ENCODE measurements around the gene ICAM1. TPM values are rescaled to one million over a fixed set of nuclear protein-coding genes. Genes with fewer than 3 reads are reported as not detected.

The ICAM1 gene
- total RNA-seq, 1 donor = 6.5 TPM

GRCh38 chr19:10226376-10227025 lies 44.4 kb upstream of the ICAM1 start:
- TF ChIP-seq, protein P1, sequence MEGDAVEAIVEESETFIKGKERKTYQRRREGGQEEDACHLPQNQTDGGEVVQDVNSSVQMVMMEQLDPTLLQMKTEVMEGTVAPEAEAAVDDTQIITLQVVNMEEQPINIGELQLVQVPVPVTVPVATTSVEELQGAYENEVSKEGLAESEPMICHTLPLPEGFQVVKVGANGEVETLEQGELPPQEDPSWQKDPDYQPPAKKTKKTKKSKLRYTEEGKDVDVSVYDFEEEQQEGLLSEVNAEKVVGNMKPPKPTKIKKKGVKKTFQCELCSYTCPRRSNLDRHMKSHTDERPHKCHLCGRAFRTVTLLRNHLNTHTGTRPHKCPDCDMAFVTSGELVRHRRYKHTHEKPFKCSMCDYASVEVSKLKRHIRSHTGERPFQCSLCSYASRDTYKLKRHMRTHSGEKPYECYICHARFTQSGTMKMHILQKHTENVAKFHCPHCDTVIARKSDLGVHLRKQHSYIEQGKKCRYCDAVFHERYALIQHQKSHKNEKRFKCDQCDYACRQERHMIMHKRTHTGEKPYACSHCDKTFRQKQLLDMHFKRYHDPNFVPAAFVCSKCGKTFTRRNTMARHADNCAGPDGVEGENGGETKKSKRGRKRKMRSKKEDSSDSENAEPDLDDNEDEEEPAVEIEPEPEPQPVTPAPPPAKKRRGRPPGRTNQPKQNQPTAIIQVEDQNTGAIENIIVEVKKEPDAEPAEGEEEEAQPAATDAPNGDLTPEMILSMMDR (IDR thresholded peaks at IDR 0.05; ENCODE audit: insufficient read depth, low read length) = no peak
- DNase-seq (ENCODE audit: low read depth) = peak; percentile 100

GRCh38 chr19:10227026-10227971 lies 43.6 kb upstream of the ICAM1 start:
- TF ChIP-seq, protein P1 (IDR thresholded peaks at IDR 0.05; ENCODE audit: insufficient read depth, low read length) = peak; percentile 4
- DNase-seq (ENCODE audit: low read depth) = peak; percentile 55
- peak overlapping the region; percentile 26 for H3K4me3 ChIP-seq (ENCODE audit: low read depth, low read length)

More at GRCh38 chr19:10226376-10227025, 44.4 kb upstream of the ICAM1 start:
- peak overlapping the region; percentile 28 for H3K4me3 ChIP-seq (ENCODE audit: low read depth, low read length)

DNA sequence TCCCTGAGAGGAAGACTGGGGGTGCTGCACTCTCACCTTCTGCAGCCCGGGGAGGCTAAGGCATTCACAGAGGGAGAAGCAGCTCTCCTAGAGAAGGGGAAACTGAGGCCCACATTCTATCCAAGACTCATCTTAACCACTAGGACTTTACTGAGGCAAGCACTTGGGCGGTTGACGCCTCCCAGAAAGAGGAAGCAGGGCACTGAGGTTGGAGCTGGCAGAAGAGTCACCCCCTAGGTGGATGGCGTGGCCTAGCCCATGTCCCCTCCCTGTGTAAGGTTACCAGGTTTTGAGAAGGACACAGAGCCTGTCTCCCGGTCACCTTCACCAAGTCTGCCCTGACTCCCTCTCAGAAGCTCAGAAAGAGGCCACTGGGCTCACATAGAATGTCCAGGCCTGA lies 42.5 kb upstream of the ICAM1 start:
- TF ChIP-seq, protein P1 (IDR thresholded peaks at IDR 0.05; ENCODE audit: insufficient read depth, low read length) = no peak

GRCh38 chr19:10228920-10229319 lies 42.0 kb upstream of the ICAM1 start:
- TF ChIP-seq, protein P1 (IDR thresholded peaks at IDR 0.05; ENCODE audit: insufficient read depth, low read length) = peak; percentile 67
- H3K4me3 ChIP-seq (ENCODE audit: low read depth, low read length) = peak overlapping the region; percentile 28
- DNase-seq (ENCODE audit: low read depth) = peak; percentile 60

More for the DNA sequence above, 42.5 kb upstream of the ICAM1 start:
- DNase-seq (ENCODE audit: low read depth) = no peak
- no peak overlapping the region for H3K4me3 ChIP-seq (ENCODE audit: low read depth, low read length)

DNA sequence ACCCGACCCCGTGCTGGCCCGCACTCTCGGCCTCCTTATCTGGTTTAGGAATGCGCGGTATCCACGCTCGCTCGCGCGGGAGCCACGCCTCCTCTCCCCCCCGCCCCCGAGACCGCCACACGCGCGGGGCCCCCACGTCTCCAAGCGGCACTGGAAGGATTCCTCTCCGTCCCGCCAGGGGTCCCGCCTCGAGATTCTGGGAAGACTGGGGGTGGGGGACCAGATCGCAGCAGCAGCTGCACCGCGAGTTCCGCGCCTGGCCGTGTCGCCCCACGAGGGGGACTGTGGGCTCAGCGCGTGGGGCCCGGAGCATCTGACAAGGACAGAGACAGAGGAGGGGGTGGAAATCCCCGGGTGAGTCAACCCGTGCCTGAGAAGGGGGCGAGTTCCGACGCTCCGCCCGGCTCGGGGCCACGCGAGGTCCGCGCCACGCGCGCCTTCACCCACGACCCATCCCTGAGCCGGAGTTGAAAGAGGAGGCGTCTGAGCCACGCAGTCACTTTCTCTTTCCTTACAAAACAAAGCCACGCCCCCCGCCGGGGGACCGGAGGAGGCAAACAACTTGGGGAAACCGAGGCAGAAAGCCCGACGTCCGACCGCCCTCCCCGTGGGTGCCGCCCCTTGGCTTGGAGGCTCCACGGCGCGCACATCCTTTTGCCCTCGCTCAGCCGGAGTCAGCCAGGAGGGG lies 40.6 kb upstream of the ICAM1 start:
- TF ChIP-seq, protein P1 (IDR thresholded peaks at IDR 0.05; ENCODE audit: insufficient read depth, low read length) = peak; percentile 27
- peak overlapping the region; percentile 88 for H3K4me3 ChIP-seq (ENCODE audit: low read depth, low read length)
- peak; percentile 64 for DNase-seq (ENCODE audit: low read depth)

DNA sequence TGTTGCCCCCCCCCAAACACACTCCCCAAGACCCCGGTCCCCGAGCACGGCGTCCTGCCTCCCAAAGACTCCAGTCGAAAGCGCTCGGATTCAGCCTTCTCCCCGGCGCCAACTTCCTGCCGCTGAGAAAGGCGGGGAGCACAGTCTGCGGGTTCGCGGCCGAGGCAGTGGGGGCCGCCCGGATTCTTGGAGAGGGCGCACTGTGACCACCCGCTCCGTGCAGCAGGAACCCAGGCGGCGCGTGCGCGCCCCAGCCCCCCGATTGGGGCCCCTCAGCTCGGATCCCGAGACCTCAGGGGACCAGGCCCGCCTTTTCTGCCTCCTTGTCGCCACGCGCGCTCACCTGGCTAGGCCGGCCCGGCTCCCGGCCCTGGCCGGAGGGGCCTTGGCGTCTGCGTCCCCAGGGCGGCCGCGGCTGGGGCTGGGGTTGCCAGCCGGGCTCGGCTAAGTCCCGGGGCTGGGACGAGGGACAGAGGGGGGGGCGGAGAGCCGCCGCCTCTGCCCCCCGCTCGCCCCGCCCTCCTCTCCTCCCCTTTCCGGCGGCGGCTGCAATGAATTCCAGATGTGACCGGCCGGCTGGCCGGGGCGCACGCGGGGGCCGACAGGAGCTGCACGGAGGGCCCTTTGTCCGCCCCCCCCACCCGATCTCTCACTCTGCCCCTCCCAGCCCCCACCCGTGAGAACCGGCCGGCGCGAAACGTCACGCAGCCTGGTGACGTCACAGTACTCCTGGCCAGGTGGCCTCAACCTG lies 39.9 kb upstream of the ICAM1 start, which contains the start of gene S1PR2:
S1PR2 (minus strand) TSS at position 471 of the 751 bp plus-strand sequence. CDS start 6,426 bp downstream, outside the sequence.
- peak; percentile 73 for DNase-seq (ENCODE audit: low read depth)
- TF ChIP-seq, protein P1 (IDR thresholded peaks at IDR 0.05; ENCODE audit: insufficient read depth, low read length) = no peak
- H3K4me3 ChIP-seq (ENCODE audit: low read depth, low read length) = peak within 1 kb of the TSS; percentile 88
